Loucy (cell line): ENCODE results near the gene CERS5.

Experiments used
- H2AFZ ChIP-seq: fragments of 200-600 bp; sonication (generic); 2 replicates; pipeline ENCODE4 v1.6.0; 2016; ENCODE audit warnings: antibody characterized with exemption, mild to moderate bottlenecking, low read length, moderate library complexity
- H3F3A ChIP-seq: fragments of 200-600 bp; 2 replicates; pipeline ENCODE4 v1.6.0; 2016; ENCODE audit warnings: antibody characterized with exemption, low read depth, mild to moderate bottlenecking
- H3K27me3 ChIP-seq: fragments of 200-600 bp; sonication (generic); 2 replicates; pipeline ENCODE4 v1.6.1; 2014; ENCODE audit warnings: low read length, mild to moderate bottlenecking; ENCODE audit not compliant: insufficient read depth, poor library complexity, severe bottlenecking
- H3K36me3 ChIP-seq: fragments of 200-600 bp; sonication (generic); 2 replicates; pipeline ENCODE4 v1.6.1; 2016; ENCODE audit warnings: low read length; ENCODE audit not compliant: insufficient read depth
- H3K4me1 ChIP-seq: fragments of 200-600 bp; sonication (generic); 2 replicates; pipeline ENCODE4 v1.5.1; 2014; ENCODE audit warnings: low read length, mild to moderate bottlenecking; ENCODE audit not compliant: insufficient read depth, poor library complexity, severe bottlenecking
- H3K4me2 ChIP-seq: fragments of 200-600 bp; sonication (generic); 2 replicates; pipeline ENCODE4 v1.6.0; 2014; ENCODE audit warnings: antibody characterized with exemption, low read length, low read depth, mild to moderate bottlenecking; ENCODE audit not compliant: poor library complexity, severe bottlenecking
- H3K4me3 ChIP-seq: fragments of 200-600 bp; sonication (generic); 2 replicates; pipeline ENCODE4 v1.5.1; 2014; ENCODE audit warnings: low read length, mild to moderate bottlenecking, mixed read lengths; ENCODE audit not compliant: poor library complexity, severe bottlenecking
- H3K79me2 ChIP-seq: fragments of 200-600 bp; sonication (generic); 2 replicates; pipeline ENCODE4 v1.6.1; 2014; ENCODE audit warnings: low read length; ENCODE audit not compliant: insufficient read depth
- H3K9ac ChIP-seq: fragments of 200-600 bp; sonication (generic); 2 replicates; pipeline ENCODE4 v1.6.0; 2014; ENCODE audit warnings: mild to moderate bottlenecking, low read depth, low read length, moderate library complexity; ENCODE audit not compliant: poor library complexity, severe bottlenecking
- H3K9me2 ChIP-seq: fragments of 200-600 bp; sonication (generic); replicated peaks from 2 replicates; pipeline ENCODE4 v1.6.1; 2016; ENCODE audit warnings: low read depth, low read length, mixed read lengths
- H3K9me3 ChIP-seq: fragments of 200-600 bp; sonication (generic); 2 replicates; pipeline ENCODE4 v1.6.1; 2014; ENCODE audit warnings: mild to moderate bottlenecking, antibody characterized with exemption, low read length, low read depth; ENCODE audit not compliant: insufficient read depth
- H4K20me1 ChIP-seq: fragments of 200-600 bp; sonication (generic); 2 replicates; pipeline ENCODE4 v1.6.0; 2014; ENCODE audit warnings: antibody characterized with exemption, low read length, mild to moderate bottlenecking; ENCODE audit not compliant: insufficient read depth, poor library complexity, severe bottlenecking
- CTCF ChIP-seq: fragments of 200-600 bp; sonication (generic); conservative IDR thresholded peaks from 2 replicates; pipeline ENCODE4 v1.5.1; 2014; ENCODE audit warnings: mild to moderate bottlenecking, antibody characterized with exemption, low read length
- EZH2phosphoT487 ChIP-seq: fragments of 200-600 bp; IDR thresholded peaks from 2 replicates; pipeline ENCODE4 v1.6.1; 2018; ENCODE audit warnings: antibody characterized with exemption, mild to moderate bottlenecking, moderate library complexity, borderline replicate concordance

CERS5 gene

GRCh38 chr12:50142993-50143392 is 24.2 kb downstream of the CERS5 start:
- Histone ChIP-seq H3K4me1 (no peaks in the 10 kb centered on the region), H3K27me3 (no peaks in the 10 kb centered on the region), H3K9me2 (no peaks in the 10 kb centered on the region), H3K4me2 (no peak overlapping the region), H3F3A (no peaks in the 10 kb centered on the region), H3K9me3 (no peaks in the 10 kb centered on the region), H3K36me3 (peaks cover 54% of the 10 kb centered on the region; the same call in 1 of the 2 replicates), H2AFZ (no peak overlapping the region), H4K20me1 (no peaks in the 10 kb centered on the region), H3K4me3 (no peak overlapping the region), H3K79me2 (peaks cover 16% of the 10 kb centered on the region), H3K9ac (no peak overlapping the region)
- no peak for TF ChIP-seq EZH2phosphoT487
- TF ChIP-seq CTCF, result no peak

GRCh38 chr12:50132505-50133135 is 34.5 kb downstream of the CERS5 start:
- H3K9me2 ChIP-seq, result no peaks in the 10 kb centered on the region
- no peaks in the 10 kb centered on the region for H4K20me1 ChIP-seq
- no peaks in the 10 kb centered on the region for H3K79me2 ChIP-seq
- TF ChIP-seq CTCF (no peak), EZH2phosphoT487 (no peak)
- no peaks in the 10 kb centered on the region for H3F3A ChIP-seq
- no peaks in the 10 kb centered on the region for H3K4me1 ChIP-seq
- no peak overlapping the region for H3K4me2 ChIP-seq
- no peak overlapping the region for H3K4me3 ChIP-seq
- peaks cover 84% of the 10 kb centered on the region for H3K36me3 ChIP-seq
- no peaks in the 10 kb centered on the region for H3K27me3 ChIP-seq
- H3K9me3 ChIP-seq, result no peaks in the 10 kb centered on the region
- no peak overlapping the region for H2AFZ ChIP-seq
- H3K9ac ChIP-seq, result no peak overlapping the region

DNA sequence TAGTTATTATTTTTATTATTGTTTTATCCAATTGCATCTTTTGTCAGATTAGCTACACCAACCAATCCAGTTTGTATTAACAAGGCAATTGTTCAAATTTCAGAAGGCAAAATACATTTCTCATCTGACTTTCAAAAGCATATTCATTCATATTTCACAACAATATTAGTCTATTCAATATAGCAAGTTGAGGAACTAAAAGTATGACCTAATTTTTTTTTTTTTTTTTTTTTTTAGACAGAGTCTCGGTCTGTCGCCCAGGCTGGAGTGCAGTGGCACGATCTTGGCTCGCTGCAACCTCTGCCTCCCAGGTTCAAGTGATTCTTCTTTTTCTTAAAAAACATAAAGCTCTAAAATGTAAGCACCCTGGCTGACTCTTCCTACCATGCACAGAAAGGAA is 37.9 kb downstream of the CERS5 start:
- no peak overlapping the region for H3K4me2 ChIP-seq
- H3K79me2 ChIP-seq, result no peaks in the 10 kb centered on the region
- H3K9me2 ChIP-seq, result no peaks in the 10 kb centered on the region
- no peaks in the 10 kb centered on the region for H3K27me3 ChIP-seq
- TF ChIP-seq EZH2phosphoT487 (no peak), CTCF (no peak)
- H3F3A ChIP-seq, result peaks cover 3% of the 10 kb centered on the region; the same call in 1 of the 2 replicates
- no peak overlapping the region for H3K9ac ChIP-seq
- no peak overlapping the region for H3K4me3 ChIP-seq
- peaks cover 16% of the 10 kb centered on the region for H3K4me1 ChIP-seq
- H3K9me3 ChIP-seq, result no peaks in the 10 kb centered on the region
- H3K36me3 ChIP-seq, result peaks cover 57% of the 10 kb centered on the region
- no peaks in the 10 kb centered on the region for H4K20me1 ChIP-seq
- H2AFZ ChIP-seq, result no peak overlapping the region
